HFF-Myc (cell line): ENCODE data around the gene SLC2A6.
"Not testable (repeated sequence)": the region's sequence is repeated elsewhere in the genome, so short reads cannot be mapped to it uniquely, and the experiment has no call there.

ENCODE experiments used
- DNase-seq: peaks from one replicate; pipeline ENCODE4 v3.0.0-alpha.2; 2011; ENCODE audit warnings: low read depth; ENCODE audit errors: extremely low read depth
- H3K4me3 ChIP-seq: replicated peaks from 2 replicates; pipeline ENCODE4 v1.5.1; 2011; ENCODE audit warnings: low read depth, mild to moderate bottlenecking, control low read depth, low read length
- TF ChIP-seq, protein P1 (sequence below): IDR thresholded peaks from 2 replicates; pipeline ENCODE4 v1.5.1; 2012; ENCODE audit warnings: mild to moderate bottlenecking, low read depth, low read length, control low read depth; ENCODE audit errors: missing control alignments

The SLC2A6 gene

DNA sequence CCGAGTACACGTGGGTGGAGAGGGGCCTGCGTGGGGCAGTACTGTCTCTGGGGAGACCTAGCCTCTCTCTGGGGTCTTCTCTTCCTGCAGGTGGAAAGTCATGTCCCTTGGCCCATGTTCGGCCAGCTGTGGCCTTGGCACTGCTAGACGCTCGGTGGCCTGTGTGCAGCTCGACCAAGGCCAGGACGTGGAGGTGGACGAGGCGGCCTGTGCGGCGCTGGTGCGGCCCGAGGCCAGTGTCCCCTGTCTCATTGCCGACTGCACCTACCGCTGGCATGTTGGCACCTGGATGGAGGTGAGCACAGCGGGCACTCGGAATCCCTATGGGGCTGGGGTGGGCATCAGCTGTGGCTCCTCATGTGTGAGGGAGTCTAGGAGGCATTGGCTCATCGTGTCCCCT, 24.6 kb downstream of the SLC2A6 start:
- no peak for DNase-seq
- TF ChIP-seq, protein P1, sequence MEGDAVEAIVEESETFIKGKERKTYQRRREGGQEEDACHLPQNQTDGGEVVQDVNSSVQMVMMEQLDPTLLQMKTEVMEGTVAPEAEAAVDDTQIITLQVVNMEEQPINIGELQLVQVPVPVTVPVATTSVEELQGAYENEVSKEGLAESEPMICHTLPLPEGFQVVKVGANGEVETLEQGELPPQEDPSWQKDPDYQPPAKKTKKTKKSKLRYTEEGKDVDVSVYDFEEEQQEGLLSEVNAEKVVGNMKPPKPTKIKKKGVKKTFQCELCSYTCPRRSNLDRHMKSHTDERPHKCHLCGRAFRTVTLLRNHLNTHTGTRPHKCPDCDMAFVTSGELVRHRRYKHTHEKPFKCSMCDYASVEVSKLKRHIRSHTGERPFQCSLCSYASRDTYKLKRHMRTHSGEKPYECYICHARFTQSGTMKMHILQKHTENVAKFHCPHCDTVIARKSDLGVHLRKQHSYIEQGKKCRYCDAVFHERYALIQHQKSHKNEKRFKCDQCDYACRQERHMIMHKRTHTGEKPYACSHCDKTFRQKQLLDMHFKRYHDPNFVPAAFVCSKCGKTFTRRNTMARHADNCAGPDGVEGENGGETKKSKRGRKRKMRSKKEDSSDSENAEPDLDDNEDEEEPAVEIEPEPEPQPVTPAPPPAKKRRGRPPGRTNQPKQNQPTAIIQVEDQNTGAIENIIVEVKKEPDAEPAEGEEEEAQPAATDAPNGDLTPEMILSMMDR: no peak
- no peak overlapping the region for H3K4me3 ChIP-seq

DNA sequence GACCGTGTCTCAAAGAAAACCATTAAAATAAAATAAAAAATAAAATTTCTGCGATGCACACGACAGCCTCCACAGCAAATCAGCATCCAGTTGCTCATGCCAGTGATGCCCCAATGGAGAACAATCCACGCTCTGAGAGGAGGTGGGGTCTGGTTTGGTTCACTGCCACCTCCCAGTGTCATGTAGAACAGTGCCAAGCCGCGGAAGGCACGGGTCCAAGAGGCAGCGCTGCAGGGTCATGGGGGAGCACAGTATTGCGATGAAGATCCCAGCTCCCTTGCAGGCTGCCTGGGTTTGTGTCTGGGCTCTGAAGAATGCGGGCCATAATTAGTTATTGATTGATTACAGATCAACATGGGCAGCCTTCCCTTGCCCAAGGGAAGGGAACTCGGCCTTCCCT, 25.2 kb downstream of the SLC2A6 start:
- DNase-seq: no peak
- H3K4me3 ChIP-seq: no peak overlapping the region
- TF ChIP-seq, protein P1: no peak

DNA sequence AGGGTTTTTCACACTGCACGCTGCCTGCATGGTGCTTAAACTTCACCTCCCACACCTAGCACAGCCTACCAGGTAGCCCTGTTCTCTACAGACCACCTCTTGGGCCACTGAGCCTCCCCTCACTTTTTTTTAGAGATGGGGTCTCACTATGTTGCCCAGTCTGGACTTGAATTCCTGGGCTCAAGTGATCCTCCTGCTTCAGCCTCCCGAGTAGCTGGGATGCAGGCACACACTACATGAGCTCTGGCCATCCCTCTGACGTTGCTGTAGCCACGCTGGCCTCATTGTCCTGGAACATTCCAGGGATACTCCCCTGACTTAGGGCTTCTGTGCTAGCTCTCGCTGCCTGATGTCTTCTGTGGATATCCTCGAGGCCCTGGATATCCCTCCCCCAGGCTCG, 26.3 kb downstream of the SLC2A6 start:
- TF ChIP-seq, protein P1: no peak
- H3K4me3 ChIP-seq: no peak overlapping the region
- DNase-seq: no peak

DNA sequence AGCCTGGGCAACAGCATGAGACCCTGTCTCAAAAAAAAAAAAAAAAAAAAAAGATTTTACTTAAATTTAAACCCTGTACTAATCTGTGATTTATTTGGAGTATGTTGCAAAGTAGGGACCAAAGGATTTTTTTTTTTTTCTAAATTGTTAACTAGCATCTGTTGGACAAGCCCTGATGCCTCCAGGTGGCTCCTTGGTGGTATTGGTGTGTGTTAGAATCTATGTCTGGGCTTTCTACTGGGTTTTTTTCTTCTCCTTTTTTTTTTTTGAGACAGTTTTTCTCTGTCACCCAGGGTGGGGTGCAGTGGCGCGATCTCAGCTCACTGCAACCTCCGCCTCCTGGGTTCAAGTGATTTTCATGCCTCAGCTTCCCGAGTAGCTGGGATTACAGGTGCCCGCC, 27.0 kb downstream of the SLC2A6 start:
- DNase-seq, H3K4me3 ChIP-seq: not testable (repeated sequence)

DNA sequence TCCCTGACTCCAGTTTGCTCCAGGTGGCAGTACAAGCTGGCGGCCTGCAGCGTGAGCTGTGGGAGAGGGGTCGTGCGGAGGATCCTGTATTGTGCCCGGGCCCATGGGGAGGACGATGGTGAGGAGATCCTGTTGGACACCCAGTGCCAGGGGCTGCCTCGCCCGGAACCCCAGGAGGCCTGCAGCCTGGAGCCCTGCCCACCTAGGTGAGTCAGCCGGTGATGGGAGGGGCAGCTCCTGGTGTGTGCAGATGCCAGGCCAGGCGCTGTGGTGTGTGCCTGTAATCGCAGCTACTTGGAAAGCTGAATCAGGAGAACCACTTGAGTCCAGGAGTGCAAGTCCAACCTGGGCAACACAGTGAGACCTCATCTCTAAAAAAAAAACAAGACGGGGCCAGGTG, 29.1 kb downstream of the SLC2A6 start:
- TF ChIP-seq, protein P1: no peak
- no peak overlapping the region for H3K4me3 ChIP-seq
- no peak for DNase-seq

DNA sequence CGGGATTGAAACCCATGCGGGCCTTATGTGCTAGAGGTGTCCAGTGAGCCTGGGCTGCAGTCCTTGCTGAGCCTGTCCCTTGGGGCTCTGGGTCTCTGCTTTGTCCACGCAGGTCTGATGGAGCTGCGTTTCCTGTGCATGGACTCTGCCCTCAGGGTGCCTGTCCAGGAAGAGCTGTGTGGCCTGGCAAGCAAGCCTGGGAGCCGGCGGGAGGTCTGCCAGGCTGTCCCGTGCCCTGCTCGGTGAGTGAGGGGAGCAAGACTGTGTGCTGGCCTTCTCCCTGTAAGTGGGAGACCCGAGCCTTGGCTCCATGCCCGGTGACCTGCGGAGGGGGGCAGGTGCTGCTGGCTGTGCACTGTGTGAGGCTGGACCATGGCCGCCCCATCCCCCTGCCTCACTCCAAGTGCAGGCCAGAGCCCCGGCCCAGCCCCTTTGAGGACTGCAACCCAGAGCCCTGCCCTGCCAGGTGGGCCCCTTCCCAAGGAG, 30.4 kb downstream of the SLC2A6 start:
- no peak for DNase-seq
- H3K4me3 ChIP-seq: no peak overlapping the region
- TF ChIP-seq, protein P1: no peak

DNA sequence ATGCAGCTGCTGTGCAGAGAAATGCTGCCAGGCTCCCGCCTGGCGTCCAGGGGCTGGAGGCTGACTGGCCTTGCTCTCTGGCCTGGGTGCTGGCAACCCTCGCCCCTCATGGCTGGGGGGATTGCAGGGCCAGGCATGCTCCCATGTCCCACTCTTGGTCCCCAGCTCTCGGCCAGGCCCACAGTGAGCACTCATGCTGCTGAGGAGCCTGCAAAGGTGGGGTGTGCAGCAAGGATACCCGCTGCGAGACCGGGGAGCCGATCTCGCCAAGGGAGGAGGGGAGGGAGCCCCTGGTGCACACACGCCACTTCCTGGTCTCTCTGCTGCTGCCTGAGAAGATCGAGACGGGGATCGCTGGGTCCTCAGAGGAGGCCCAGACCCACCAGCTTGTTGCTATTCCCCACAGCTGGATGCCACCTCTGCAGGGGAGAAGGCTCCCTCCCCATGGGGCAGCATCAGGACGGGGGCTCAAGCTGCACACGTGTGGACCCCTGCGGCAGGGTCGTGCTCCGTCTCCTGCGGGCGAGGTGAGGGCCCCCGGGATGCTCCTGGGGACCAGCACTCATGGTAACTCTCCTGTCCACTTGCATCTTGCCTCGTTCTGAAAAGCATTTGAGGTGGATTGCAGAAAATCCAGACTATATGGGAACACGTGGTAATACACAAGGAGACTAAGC, 33.5 kb downstream of the SLC2A6 start:
- DNase-seq: no peak
- no peak overlapping the region for H3K4me3 ChIP-seq
- TF ChIP-seq, protein P1: no peak
